Panc1 (cell line): ENCODE data around the gene SNAP47. TPM values are rescaled to one million over a fixed set of nuclear protein-coding genes. Genes with fewer than 3 reads are reported as not detected.

Experiments used
- ATAC-seq: fragments of 200-7000 bp; cut with Tn5 transposase; 2 replicates; pipeline ENCODE4 v1.9.1; 2020; ENCODE audit warnings: mild to moderate bottlenecking, moderate library complexity
- BruUV-seq: library from RNA; stranded (reverse); fragments of 400-500 nt; replicated peaks from 2 replicates; lab custom pipeline; 2021; lab: Mats Ljungman, UMichigan
- CTCF ChIA-PET: fragments of 300-600 bp; sonication (Branson Sonifier 250); formaldehyde crosslinking; loops from one replicate; lab custom pipeline; 2022; ENCODE audit warnings: antibody characterized with exemption; lab: Charles Lee
- POLR2A ChIA-PET: fragments of 300-600 bp; sonication (Branson Sonifier 250); formaldehyde crosslinking; loops from one replicate; lab custom pipeline; 2022; ENCODE audit warnings: antibody characterized with exemption; lab: Charles Lee
- DNase-seq: peaks from one replicate; pipeline ENCODE4 v3.0.0-alpha.2; 2010; ENCODE audit warnings: low read depth, low spot score
- H3K27ac ChIP-seq: 2 replicates; pipeline ENCODE4 v1.5.1; 2011; ENCODE audit warnings: mild to moderate bottlenecking, low read length, inconsistent platforms
- H3K27me3 ChIP-seq: fragments of 200-500 bp; sonication (Bioruptor generic); 2 replicates; pipeline ENCODE4 v1.6.0; 2014; ENCODE audit warnings: low read length, inconsistent platforms; ENCODE audit not compliant: control insufficient read depth, insufficient read depth
- H3K36me3 ChIP-seq: fragments of 200-500 bp; sonication (Bioruptor generic); 2 replicates; pipeline ENCODE4 v1.5.1; 2014; ENCODE audit warnings: inconsistent platforms, mild to moderate bottlenecking, low read length, moderate library complexity; ENCODE audit not compliant: control insufficient read depth, insufficient read depth
- H3K4me1 ChIP-seq: 2 replicates; pipeline ENCODE4 v1.5.1; 2011; ENCODE audit warnings: inconsistent platforms, mild to moderate bottlenecking, low read length, moderate library complexity; ENCODE audit not compliant: control insufficient read depth, insufficient read depth
- H3K4me3 ChIP-seq, 2 experiments: 2 replicates each; pipeline ENCODE4 v1.5.1; 2011 to 2012; ENCODE audit warnings: low read depth in 2 of 2, low read length in 2 of 2, mild to moderate bottlenecking in 2 of 2, inconsistent platforms in 1 of 2, moderate library complexity in 1 of 2
- H3K9me3 ChIP-seq: fragments of 200-500 bp; sonication (Bioruptor generic); 2 replicates; pipeline ENCODE4 v1.5.1; 2014; ENCODE audit warnings: low read depth, mild to moderate bottlenecking, inconsistent platforms, low read length, moderate library complexity; ENCODE audit not compliant: control insufficient read depth, insufficient read depth
- CTCF ChIP-seq: fragments of 450-650 bp; IDR thresholded peaks from 2 replicates; pipeline ENCODE4 v1.5.1; 2017; ENCODE audit warnings: mild to moderate bottlenecking
- POLR2AphosphoS5 ChIP-seq: IDR thresholded peaks from 2 replicates; pipeline ENCODE4 v1.6.1; 2012; ENCODE audit warnings: mild to moderate bottlenecking, low read depth, low read length, moderate library complexity
- REST ChIP-seq, 2 experiments: IDR thresholded peaks; 2 replicates each; pipeline ENCODE4 v1.6.1; 2011 to 2012; ENCODE audit warnings: low read depth in 2 of 2, control low read depth in 1 of 2, low read length in 1 of 2, mild to moderate bottlenecking in 1 of 2, moderate library complexity in 1 of 2; ENCODE audit not compliant: insufficient read depth in 1 of 2
- SIN3A ChIP-seq: IDR thresholded peaks from 2 replicates; pipeline ENCODE4 v1.6.1; 2012; ENCODE audit warnings: low read depth, mild to moderate bottlenecking, low read length, moderate library complexity, borderline replicate concordance; ENCODE audit not compliant: insufficient read depth
- TCF7L2 ChIP-seq: IDR thresholded peaks from 2 replicates; pipeline ENCODE4 v1.6.1; 2011; ENCODE audit warnings: mild to moderate bottlenecking, low read depth, low read length, inconsistent platforms
- in situ Hi-C: cut with HindIII; loops from 2 replicates; pipeline ENCODE4 v1.10.0; 2016; ENCODE audit warnings: low sequenced_read_pairs, low pct_unique_long_range_greater_than_20kb
- intact Hi-C: fragments of 100-400 bp; cut with micrococcal nuclease; formaldehyde crosslinking; loops from one replicate; pipeline ENCODE4 v1.10.0; 2022; ENCODE audit not compliant: unreplicated experiment
- total RNA-seq: library from RNA; stranded (reverse); gene quantifications from one replicate; pipeline ENCODE4 v1.2.1, GENCODE V29; 2021; ENCODE audit not compliant: unreplicated experiment

SNAP47 gene
- total RNA-seq, 1 experiment from 2014 or later, result 55.6 TPM

GRCh38 chr1:227766653-227767277 lies 31.5 kb downstream of the SNAP47 start:
- intact Hi-C loops (no loop called here), in situ Hi-C loops (no loop called here)
- H3K27me3 ChIP-seq, result no peaks in the 10 kb centered on the region
- peak overlapping the region; percentile 79 for H3K27ac ChIP-seq
- H3K4me3 ChIP-seq, result no peak overlapping the region
- no peak for DNase-seq
- no peaks in the 10 kb centered on the region for H3K9me3 ChIP-seq
- H3K36me3 ChIP-seq, result peaks cover 2% of the 10 kb centered on the region; the same call in 1 of the 2 replicates
- TF ChIP-seq POLR2AphosphoS5, result no peak
- no peak for TF ChIP-seq TCF7L2
- TF ChIP-seq CTCF, result no peak
- TF ChIP-seq REST (IDR thresholded peaks at IDR 0.05; ENCODE audit: insufficient read depth in 1 of 2, low read depth in 2 of 2, low read length in 1 of 2), result no peak
- no peak for TF ChIP-seq SIN3A
- H3K4me1 ChIP-seq, result peaks cover 63% of the 10 kb centered on the region
- ChIA-PET POLR2A (no interaction called here), CTCF (no interaction called here)
- no peak for ATAC-seq
- BruUV-seq, result no TSS peak

GRCh38 chr1:227767401-227768124 lies 32.3 kb downstream of the SNAP47 start:
- H3K36me3 ChIP-seq, result peaks cover 2% of the 10 kb centered on the region; the same call in 1 of the 2 replicates
- no TSS peak for BruUV-seq
- TF ChIP-seq CTCF (no peak), POLR2AphosphoS5 (no peak), TCF7L2 (no peak), SIN3A (no peak)
- H3K9me3 ChIP-seq, result no peaks in the 10 kb centered on the region
- no peaks in the 10 kb centered on the region for H3K27me3 ChIP-seq
- ChIA-PET POLR2A (no interaction called here), CTCF (no interaction called here)
- no peak for ATAC-seq
- no peak for DNase-seq
- H3K27ac ChIP-seq, result peak overlapping the region; percentile 79
- peaks cover 55% of the 10 kb centered on the region for H3K4me1 ChIP-seq
- H3K4me3 ChIP-seq, result no peak overlapping the region
- in situ Hi-C loops, result no loop called here
- intact Hi-C loops, result no loop called here
